K562 (cell line): ENCODE measurements around the gene ATAD3C. TPM values are rescaled to one million over a fixed set of nuclear protein-coding genes. Genes with fewer than 3 reads are reported as not detected.

Experiments used
- ATF1 ChIP-seq, 2 experiments: fragments of 450-650 bp in 1 of 2; IDR thresholded peaks; 2 replicates each; pipeline ENCODE4 v1.6.1; 2016; ENCODE audit warnings: missing compliant biosample characterization in 1 of 2, missing genetic modification characterization in 1 of 2
- MCM7 ChIP-seq, 2 experiments: fragments of 450-650 bp; IDR thresholded peaks; 2 replicates each; pipeline ENCODE4 v1.6.1; 2016 to 2018
- ZNF561 ChIP-seq: fragments of 450-650 bp; formaldehyde crosslinking; conservative IDR thresholded peaks from 2 replicates; pipeline ENCODE4 v1.4.0; 2020; ENCODE audit warnings: mild to moderate bottlenecking, moderate library complexity
- ZNF699 ChIP-seq: fragments of 250-450 bp; sonication (Bioruptor Pico); IDR thresholded peaks from 2 replicates; pipeline ENCODE4 v1.8.0; 2021; ENCODE audit warnings: mild to moderate bottlenecking, moderate library complexity; ENCODE audit not compliant: insufficient replicate concordance
- polyA plus RNA-seq, 8 experiments: library from polyadenylated mRNA; depleted of rRNA in 4 of 8; stranded (reverse) in 5 of 8; unstranded in 3 of 8; fragments of >200 nt; fragmentation: Nextera tagmentation in 2 of 8; fragmentation: Illumina TruSeq in 1 of 8; extraction: Ambion mirVana in 2 of 8; extraction: Trizol in 1 of 8; gene quantifications; 2 replicates each; pipeline versions ENCODE4 v1.2.1 to v1.2.3, GENCODE V29; 2011 to 2014; ENCODE audit warnings: inconsistent platforms in 1 of 8, missing spikeins in 1 of 8
- total RNA-seq, 7 experiments: library from RNA; depleted of rRNA in 6 of 7; stranded (reverse); fragments of >200 nt in 6 of 7; fragmentation: Illumina TruSeq in 2 of 7; extraction: Trizol in 2 of 7; gene quantifications; 2 replicates each; pipeline versions ENCODE4 v1.2.1 to v1.2.3, GENCODE V29; 2011 to 2021; ENCODE audit warnings: low replicate concordance in 1 of 7
- TF ChIP-seq, protein P1 (sequence below): fragments of 450-650 bp; IDR thresholded peaks from 2 replicates; pipeline ENCODE4 v1.6.1; 2016; ENCODE audit warnings: low read depth
- TF ChIP-seq, protein P2 (sequence below): fragments of 450-650 bp; IDR thresholded peaks from 2 replicates; pipeline ENCODE4 v1.6.1; 2016; ENCODE audit warnings: mild to moderate bottlenecking, moderate library complexity

ATAD3C gene
- total and polyA plus RNA-seq, 9 of the 15 experiments (the other 6 are each of a cell fraction or from before 2014, with no cell fraction given): 0.03 to 0.18 TPM; not detected in 7

DNA sequence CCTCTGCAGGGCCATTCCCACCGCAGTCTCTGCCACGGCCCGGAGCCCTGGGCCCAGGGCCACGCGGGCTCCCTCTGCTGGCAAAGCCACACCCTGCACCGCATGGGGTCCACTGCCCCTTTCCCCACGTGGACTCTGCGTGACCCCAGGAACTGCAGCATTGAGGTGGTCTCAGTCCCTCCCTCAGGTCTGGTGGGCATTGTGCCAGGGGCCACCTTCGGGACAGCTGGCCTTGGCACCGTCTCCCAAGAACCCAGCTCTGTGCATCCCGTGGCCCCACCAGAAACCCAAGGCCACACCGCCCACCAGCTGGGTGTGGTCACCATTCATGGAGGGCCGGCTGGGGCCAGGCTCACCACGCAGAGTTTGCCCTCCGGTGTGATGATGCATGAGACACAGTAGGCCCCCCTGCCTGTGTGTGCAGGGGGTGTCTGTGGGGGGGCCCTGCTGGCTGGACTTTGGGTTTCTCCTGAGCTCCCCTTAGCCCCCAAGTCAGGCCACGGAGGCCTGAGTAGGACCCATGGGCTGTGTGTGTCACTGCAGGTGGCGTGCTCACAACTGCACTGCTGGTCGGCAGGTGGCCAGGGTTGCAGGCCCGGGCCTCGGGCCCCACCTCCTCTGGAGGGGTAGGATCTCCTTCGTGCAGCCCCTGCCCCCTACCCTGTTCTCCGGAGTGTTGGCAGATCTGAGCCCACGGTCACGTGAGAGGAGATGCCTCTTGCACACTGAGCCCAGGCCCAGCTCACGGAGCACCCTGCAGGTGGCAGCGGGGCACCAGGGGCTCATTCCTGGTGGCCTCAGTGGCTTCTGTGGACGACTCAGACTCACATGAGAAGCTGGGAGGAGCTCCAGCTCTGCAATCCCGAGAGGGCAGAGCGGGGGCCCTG, 8.2 kb upstream of the ATAD3C start (continued):
- TF ChIP-seq, protein P1, sequence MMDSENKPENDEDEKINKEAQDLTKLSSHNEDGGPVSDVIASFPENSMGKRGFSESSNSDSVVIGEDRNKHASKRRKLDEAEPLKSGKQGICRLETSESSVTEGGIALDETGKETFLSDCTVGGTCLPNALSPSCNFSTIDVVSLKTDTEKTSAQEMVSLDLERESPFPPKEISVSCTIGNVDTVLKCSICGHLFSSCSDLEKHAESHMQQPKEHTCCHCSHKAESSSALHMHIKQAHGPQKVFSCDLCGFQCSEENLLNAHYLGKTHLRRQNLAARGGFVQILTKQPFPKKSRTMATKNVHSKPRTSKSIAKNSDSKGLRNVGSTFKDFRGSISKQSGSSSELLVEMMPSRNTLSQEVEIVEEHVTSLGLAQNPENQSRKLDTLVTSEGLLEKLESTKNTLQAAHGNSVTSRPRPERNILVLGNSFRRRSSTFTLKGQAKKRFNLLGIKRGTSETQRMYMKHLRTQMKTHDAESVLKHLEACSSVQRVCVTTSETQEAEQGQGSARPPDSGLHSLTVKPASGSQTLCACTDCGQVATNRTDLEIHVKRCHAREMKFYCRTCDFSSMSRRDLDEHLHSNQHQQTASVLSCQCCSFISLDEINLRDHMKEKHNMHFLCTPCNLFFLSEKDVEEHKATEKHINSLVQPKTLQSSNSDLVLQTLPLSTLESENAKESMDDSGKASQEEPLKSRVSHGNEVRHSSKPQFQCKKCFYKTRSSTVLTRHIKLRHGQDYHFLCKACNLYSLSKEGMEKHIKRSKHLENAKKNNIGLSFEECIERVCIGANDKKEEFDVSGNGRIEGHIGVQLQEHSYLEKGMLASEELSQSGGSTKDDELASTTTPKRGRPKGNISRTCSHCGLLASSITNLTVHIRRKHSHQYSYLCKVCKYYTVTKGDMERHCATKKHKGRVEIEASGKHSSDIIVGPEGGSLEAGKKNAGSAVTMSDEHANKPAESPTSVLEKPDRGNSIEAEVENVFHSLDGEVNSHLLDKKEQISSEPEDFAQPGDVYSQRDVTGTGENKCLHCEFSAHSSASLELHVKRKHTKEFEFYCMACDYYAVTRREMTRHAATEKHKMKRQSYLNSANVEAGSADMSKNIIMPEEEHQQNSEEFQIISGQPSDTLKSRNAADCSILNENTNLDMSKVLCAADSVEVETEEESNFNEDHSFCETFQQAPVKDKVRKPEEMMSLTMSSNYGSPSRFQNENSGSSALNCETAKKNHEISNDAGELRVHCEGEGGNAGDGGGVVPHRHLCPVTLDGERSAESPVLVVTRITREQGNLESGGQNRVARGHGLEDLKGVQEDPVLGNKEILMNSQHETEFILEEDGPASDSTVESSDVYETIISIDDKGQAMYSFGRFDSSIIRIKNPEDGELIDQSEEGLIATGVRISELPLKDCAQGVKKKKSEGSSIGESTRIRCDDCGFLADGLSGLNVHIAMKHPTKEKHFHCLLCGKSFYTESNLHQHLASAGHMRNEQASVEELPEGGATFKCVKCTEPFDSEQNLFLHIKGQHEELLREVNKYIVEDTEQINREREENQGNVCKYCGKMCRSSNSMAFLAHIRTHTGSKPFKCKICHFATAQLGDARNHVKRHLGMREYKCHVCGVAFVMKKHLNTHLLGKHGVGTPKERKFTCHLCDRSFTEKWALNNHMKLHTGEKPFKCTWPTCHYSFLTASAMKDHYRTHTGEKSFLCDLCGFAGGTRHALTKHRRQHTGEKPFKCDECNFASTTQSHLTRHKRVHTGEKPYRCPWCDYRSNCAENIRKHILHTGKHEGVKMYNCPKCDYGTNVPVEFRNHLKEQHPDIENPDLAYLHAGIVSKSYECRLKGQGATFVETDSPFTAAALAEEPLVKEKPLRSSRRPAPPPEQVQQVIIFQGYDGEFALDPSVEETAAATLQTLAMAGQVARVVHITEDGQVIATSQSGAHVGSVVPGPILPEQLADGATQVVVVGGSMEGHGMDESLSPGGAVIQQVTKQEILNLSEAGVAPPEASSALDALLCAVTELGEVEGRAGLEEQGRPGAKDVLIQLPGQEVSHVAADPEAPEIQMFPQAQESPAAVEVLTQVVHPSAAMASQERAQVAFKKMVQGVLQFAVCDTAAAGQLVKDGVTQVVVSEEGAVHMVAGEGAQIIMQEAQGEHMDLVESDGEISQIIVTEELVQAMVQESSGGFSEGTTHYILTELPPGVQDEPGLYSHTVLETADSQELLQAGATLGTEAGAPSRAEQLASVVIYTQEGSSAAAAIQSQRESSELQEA: no peak
- no peak for TF ChIP-seq ZNF561 (CRISPR knock-in tag)
- no peak for TF ChIP-seq MCM7 (IDR thresholded peaks at IDR 0.05)
- TF ChIP-seq ZNF699: no peak
- no peak for TF ChIP-seq ATF1 (CRISPR knock-in tag; IDR thresholded peaks at IDR 0.05)
- TF ChIP-seq ATF1 (tag; IDR thresholded peaks at IDR 0.05): peak; percentile 36; the same call in 1 of the 2 replicates
- TF ChIP-seq, protein P2, sequence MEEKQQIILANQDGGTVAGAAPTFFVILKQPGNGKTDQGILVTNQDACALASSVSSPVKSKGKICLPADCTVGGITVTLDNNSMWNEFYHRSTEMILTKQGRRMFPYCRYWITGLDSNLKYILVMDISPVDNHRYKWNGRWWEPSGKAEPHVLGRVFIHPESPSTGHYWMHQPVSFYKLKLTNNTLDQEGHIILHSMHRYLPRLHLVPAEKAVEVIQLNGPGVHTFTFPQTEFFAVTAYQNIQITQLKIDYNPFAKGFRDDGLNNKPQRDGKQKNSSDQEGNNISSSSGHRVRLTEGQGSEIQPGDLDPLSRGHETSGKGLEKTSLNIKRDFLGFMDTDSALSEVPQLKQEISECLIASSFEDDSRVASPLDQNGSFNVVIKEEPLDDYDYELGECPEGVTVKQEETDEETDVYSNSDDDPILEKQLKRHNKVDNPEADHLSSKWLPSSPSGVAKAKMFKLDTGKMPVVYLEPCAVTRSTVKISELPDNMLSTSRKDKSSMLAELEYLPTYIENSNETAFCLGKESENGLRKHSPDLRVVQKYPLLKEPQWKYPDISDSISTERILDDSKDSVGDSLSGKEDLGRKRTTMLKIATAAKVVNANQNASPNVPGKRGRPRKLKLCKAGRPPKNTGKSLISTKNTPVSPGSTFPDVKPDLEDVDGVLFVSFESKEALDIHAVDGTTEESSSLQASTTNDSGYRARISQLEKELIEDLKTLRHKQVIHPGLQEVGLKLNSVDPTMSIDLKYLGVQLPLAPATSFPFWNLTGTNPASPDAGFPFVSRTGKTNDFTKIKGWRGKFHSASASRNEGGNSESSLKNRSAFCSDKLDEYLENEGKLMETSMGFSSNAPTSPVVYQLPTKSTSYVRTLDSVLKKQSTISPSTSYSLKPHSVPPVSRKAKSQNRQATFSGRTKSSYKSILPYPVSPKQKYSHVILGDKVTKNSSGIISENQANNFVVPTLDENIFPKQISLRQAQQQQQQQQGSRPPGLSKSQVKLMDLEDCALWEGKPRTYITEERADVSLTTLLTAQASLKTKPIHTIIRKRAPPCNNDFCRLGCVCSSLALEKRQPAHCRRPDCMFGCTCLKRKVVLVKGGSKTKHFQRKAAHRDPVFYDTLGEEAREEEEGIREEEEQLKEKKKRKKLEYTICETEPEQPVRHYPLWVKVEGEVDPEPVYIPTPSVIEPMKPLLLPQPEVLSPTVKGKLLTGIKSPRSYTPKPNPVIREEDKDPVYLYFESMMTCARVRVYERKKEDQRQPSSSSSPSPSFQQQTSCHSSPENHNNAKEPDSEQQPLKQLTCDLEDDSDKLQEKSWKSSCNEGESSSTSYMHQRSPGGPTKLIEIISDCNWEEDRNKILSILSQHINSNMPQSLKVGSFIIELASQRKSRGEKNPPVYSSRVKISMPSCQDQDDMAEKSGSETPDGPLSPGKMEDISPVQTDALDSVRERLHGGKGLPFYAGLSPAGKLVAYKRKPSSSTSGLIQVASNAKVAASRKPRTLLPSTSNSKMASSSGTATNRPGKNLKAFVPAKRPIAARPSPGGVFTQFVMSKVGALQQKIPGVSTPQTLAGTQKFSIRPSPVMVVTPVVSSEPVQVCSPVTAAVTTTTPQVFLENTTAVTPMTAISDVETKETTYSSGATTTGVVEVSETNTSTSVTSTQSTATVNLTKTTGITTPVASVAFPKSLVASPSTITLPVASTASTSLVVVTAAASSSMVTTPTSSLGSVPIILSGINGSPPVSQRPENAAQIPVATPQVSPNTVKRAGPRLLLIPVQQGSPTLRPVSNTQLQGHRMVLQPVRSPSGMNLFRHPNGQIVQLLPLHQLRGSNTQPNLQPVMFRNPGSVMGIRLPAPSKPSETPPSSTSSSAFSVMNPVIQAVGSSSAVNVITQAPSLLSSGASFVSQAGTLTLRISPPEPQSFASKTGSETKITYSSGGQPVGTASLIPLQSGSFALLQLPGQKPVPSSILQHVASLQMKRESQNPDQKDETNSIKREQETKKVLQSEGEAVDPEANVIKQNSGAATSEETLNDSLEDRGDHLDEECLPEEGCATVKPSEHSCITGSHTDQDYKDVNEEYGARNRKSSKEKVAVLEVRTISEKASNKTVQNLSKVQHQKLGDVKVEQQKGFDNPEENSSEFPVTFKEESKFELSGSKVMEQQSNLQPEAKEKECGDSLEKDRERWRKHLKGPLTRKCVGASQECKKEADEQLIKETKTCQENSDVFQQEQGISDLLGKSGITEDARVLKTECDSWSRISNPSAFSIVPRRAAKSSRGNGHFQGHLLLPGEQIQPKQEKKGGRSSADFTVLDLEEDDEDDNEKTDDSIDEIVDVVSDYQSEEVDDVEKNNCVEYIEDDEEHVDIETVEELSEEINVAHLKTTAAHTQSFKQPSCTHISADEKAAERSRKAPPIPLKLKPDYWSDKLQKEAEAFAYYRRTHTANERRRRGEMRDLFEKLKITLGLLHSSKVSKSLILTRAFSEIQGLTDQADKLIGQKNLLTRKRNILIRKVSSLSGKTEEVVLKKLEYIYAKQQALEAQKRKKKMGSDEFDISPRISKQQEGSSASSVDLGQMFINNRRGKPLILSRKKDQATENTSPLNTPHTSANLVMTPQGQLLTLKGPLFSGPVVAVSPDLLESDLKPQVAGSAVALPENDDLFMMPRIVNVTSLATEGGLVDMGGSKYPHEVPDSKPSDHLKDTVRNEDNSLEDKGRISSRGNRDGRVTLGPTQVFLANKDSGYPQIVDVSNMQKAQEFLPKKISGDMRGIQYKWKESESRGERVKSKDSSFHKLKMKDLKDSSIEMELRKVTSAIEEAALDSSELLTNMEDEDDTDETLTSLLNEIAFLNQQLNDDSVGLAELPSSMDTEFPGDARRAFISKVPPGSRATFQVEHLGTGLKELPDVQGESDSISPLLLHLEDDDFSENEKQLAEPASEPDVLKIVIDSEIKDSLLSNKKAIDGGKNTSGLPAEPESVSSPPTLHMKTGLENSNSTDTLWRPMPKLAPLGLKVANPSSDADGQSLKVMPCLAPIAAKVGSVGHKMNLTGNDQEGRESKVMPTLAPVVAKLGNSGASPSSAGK: no peak; the same call in 1 of the 2 replicates
